GM19025 (cell line): ENCODE results near the gene ASNSD1.
A peak's percentile ranks its signal among the peaks of the same experiment; 100 is the strongest.
"Not testable (repeated sequence)": the region's sequence is repeated elsewhere in the genome, so short reads cannot be mapped to it uniquely, and the experiment has no call there.

ENCODE experiments used
- ATAC-seq: cut with Tn5 transposase; IDR thresholded peaks from one replicate; pipeline ENCODE4 v1.9.1; 2021; ENCODE audit warnings: mild to moderate bottlenecking, low read depth, moderate library complexity; ENCODE audit not compliant: unreplicated experiment

ASNSD1 gene

DNA sequence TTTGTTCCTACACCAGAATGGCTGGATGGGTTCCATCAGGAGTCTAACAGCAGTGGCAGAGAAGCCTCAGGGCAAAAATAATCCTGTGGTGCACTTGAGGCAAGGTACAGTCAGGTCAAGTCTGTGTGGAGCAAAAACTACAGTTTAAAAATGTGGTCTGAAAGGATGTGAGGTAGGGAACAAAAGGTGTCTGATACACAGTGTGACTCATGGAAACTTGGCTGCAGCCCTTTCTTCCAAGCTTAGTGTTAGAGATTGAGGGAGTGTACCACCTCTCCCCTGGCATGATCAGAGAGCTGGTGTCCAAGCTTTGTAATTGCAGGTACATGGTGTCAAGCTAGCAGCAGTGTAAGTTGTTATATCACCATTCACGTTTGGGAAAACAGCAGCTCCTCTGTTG is 22.1 kb downstream of the ASNSD1 start:
- ATAC-seq, result no peak

GRCh38 chr2:189684811-189685210 is 23.6 kb downstream of the ASNSD1 start:
- no peak for ATAC-seq

DNA sequence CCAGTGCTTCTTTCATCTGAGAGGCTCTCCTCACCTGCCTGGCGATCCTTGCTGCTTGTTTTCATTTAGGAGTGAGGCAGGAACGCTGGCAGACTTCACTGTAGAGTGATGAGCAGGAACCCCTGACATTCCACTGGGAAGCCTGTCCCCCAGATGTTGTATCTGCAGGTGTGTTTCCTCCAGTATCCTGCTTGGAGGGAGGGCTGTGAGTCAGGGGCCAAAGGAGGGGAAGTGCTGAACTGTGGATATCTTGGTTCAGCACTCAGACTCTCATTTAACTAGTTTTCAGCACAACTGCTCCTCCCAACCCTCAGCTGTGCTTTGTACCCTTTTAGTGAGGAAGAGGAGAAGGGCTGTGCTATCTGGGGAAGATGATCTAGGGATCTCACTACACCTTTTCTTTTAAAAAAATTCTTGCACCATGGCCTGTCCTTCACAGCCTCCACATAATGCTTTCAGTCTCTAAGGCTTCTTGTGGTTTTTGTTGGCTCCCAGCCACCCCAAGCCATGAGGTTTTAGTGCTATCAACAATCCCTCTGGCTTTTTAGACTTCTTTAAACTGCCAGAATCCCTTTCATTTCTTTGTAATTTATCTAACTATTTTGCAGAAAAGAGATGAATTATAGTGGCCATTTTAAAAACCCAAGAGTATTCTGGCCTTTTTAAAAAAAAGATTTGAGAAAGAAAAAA is 24.4 kb downstream of the ASNSD1 start:
- no peak for ATAC-seq

DNA sequence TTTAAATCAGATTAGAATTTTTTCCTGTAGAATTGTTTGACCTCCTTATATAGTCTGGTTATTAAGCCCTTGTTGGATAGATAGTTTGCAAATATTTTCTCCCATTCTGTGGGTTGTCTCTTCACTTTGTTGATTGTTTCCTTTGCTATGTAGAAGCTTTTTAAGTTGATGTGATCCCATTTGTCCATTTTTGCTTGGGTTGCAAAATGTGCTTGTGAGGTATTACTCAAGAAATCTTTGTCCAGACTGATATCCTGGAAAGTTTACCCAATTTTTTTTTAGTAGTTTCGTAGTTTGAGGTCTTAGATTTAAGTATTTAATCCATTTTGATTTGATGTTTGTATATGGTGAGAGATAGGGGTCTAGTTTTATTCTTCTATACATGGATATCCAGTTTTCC is 26.5 kb downstream of the ASNSD1 start:
- not testable (repeated sequence) for ATAC-seq

DNA sequence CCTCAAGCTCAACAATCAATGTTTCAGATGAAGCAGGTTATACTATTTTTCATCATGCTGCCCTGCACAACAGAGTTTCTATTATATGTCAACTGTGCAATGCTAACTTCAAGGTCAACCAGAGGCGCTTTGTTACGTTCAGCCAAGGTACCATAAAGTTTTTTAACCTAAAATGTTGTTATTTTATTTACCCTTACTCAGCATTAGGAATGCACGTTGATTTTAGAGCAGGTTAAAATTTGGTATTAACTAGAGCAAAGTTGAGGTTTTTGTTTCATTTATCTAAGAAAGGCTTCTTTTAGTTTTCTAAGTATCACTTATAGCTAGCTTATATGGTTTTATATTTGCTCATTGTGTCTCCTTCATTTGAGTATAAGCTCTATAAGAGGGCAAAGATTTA is 35.0 kb downstream of the ASNSD1 start:
- ATAC-seq, result no peak

DNA sequence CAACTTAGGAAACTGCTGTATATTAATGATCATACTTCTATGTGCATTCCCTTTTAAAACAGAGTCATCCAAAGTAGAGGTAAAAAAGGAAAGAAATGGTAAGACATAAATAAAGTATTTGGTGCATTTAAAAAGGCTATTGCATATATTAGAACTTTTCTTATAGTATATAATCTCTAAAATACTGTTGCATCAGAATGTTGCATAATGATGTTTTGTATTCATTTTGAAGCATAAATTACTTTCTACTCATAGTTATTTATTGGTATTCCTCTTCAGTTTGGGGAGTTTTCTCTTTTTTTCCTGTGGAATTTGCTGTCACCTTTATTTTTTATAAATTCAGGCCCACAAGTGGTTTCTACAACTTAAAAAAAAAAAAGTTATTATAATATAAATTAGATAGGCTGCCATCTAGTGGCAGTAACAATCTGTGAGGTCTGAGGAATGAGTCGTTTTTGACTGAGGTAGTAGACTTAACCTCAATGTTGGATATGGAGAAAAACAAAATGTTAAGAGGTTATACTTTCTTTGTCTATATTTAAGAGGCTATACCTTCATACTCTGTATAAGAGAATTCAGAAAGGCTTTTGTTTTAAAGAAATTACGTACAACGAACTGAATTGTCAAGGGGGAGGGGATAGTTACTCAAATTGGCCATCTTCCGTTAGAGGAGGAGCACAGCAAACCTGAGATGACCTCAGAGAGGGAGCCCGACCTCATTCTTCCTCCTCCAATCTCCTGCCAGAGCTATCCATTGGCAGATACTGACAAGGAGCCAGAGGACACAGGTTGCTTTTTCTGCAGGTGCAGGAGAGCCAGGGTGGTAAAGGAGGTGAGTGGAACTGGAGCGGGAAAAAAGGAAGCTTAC is 37.0 kb downstream of the ASNSD1 start:
- peak; percentile 63 for ATAC-seq

DNA sequence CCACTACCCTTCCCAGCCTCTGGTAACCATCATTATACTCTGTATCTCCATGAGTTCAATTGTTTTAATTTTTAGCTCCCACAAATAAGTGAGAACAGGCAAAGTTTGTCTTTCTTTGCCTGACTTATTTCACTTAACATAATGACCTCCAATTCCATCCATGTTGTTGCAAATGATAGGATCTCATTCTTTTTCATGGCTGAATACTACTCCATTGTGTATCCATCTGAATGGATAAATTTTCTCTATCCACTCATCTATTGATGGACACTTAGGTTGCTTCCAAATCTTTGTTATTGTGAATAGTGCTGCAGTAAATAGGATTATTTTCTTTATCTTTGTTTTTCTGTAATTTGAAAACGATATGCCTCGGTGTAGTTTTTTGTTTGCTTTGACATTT is 39.4 kb downstream of the ASNSD1 start:
- ATAC-seq, result no peak

DNA sequence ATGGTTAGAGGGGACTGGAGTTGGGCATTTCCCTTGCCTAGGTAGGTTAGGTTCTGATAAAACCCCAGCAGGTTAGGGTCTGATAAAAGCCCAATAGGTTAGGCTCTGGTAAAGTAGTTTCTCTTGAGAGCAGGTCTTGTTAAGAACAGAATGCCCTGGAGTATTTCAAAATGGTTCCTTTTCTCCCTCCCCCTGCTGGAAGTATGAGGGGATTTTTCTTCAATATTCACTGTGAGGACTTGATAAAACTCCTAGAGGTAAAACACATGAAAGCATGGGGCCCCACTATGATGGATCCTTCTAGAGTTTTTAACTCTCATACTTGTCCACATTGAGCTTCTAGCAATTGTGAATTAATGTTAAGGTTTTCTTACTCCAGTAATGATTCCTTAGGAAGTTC is 40.8 kb downstream of the ASNSD1 start:
- ATAC-seq, result no peak

- ATAC-seq, result no peak
Observed at GRCh38 chr2:189709501-189710221, 48.4 kb downstream of the ASNSD1 start.

DNA sequence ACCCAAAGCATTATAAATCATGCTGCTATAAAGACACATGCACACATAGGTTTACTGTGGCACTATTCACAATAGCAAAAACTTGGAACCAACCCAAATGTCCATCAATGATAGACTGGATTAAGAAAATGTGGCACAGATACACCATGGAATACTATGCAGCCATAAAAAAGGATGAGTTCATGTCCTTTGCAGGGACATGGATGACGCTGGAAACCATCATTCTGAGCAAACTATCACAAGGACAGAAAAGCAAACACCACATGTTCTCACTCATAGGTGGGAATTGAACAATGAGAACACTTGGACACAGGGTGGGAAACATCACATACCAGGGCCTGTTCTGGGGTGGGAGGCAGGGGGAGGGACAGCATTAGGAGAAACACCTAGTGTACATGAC is 56.3 kb downstream of the ASNSD1 start:
- ATAC-seq, result not testable (repeated sequence)

DNA sequence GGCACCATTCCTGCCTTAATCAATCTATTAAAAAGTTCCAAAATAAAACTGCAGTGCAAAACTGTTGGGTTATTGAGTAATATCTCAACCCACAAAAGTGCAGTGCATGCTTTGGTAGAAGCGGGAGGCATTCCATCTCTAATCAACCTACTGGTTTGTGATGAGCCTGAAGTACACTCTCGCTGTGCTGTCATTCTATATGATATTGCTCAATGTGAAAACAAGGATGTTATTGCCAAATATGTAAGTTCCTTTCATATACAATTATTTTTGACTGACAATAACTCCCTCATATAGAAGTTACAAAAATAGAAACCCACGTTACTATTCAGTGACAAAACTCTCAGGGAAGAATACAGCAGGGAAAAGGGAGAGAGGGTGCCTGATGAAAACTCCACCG is 58.3 kb downstream of the ASNSD1 start:
- no peak for ATAC-seq
